ENCODE measurements around the gene PLEKHA7. TPM values are rescaled to one million over a fixed set of nuclear protein-coding genes. Genes with fewer than 3 reads are reported as not detected.

Gene PLEKHA7
- total RNA-seq, 1 donor from 2014 or later, result 18.2 TPM

DNA sequence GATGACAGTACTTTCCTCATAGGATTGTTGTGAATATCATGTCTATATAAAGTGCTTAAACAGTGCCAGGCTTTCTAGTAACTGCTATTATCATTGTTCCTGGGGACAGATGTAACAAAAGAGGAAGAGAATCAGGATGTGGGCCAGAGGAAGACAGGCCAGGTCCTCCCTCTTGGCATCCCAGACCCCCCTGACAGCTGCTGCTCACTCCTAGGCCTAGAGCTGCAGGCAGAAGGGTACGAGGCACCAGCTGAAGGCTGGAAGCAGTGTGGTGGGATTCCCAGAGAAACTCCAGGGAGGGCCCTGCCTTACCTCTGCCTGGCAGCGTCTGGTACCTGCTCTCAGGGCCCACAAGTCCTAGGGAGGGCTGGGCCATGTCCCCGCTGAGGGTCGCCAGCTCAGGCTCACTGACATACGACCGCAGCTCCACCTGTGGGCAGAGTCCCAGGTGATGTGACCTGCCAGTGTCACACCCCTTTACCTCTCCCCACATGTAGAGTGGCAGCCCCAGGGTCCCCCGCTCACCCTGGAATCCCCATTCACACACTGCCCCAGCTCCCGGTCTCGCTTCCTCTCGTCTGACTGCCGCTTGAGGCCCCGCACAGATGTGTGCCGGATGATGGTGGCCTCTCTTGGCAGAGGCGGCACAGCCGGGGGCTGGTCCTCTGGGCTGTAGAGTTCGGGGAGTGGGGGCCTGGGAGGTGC lies 223.6 kb downstream of the PLEKHA7 start:
- peaks cover 27% of the 10 kb centered on the region for H3K4me1 Mint-ChIP-seq
- no peaks in the 10 kb centered on the region for H3K9me3 Mint-ChIP-seq
- H3K27ac Mint-ChIP-seq (ENCODE audit: unreplicated experiment), result no peak overlapping the region
- peaks cover 1% of the 10 kb centered on the region for H3K27me3 Mint-ChIP-seq (ENCODE audit: low read depth)
- peaks cover 1% of the 10 kb centered on the region for H3K36me3 Mint-ChIP-seq (ENCODE audit: low read depth)
- TF ChIP-seq, protein P1, sequence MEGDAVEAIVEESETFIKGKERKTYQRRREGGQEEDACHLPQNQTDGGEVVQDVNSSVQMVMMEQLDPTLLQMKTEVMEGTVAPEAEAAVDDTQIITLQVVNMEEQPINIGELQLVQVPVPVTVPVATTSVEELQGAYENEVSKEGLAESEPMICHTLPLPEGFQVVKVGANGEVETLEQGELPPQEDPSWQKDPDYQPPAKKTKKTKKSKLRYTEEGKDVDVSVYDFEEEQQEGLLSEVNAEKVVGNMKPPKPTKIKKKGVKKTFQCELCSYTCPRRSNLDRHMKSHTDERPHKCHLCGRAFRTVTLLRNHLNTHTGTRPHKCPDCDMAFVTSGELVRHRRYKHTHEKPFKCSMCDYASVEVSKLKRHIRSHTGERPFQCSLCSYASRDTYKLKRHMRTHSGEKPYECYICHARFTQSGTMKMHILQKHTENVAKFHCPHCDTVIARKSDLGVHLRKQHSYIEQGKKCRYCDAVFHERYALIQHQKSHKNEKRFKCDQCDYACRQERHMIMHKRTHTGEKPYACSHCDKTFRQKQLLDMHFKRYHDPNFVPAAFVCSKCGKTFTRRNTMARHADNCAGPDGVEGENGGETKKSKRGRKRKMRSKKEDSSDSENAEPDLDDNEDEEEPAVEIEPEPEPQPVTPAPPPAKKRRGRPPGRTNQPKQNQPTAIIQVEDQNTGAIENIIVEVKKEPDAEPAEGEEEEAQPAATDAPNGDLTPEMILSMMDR (conservative IDR thresholded peaks at IDR 0.05), result no peak
- no peak for DNase-seq (ENCODE audit: low read depth, low spot score)
- no peak overlapping the region for H3K4me3 Mint-ChIP-seq

GRCh38 chr11:16789560-16790485 lies 224.4 kb downstream of the PLEKHA7 start:
- no peak overlapping the region for H3K27ac Mint-ChIP-seq (ENCODE audit: unreplicated experiment)
- peaks cover 29% of the 10 kb centered on the region for H3K4me1 Mint-ChIP-seq
- TF ChIP-seq, protein P1 (conservative IDR thresholded peaks at IDR 0.05), result no peak
- no peaks in the 10 kb centered on the region for H3K9me3 Mint-ChIP-seq
- peaks cover 3% of the 10 kb centered on the region for H3K27me3 Mint-ChIP-seq (ENCODE audit: low read depth)
- peaks cover 2% of the 10 kb centered on the region for H3K36me3 Mint-ChIP-seq (ENCODE audit: low read depth)
- DNase-seq (ENCODE audit: low read depth, low spot score), result no peak
- H3K4me3 Mint-ChIP-seq, result no peak overlapping the region

- TF ChIP-seq, protein P1 (conservative IDR thresholded peaks at IDR 0.05), result no peak
- Mint-ChIP-seq H3K4me1 (peaks cover 29% of the 10 kb centered on the region), H3K4me3 (no peak overlapping the region), H3K36me3 (ENCODE audit: low read depth) (peaks cover 2% of the 10 kb centered on the region), H3K9me3 (no peaks in the 10 kb centered on the region), H3K27me3 (ENCODE audit: low read depth) (peaks cover 3% of the 10 kb centered on the region), H3K27ac (ENCODE audit: unreplicated experiment) (no peak overlapping the region)
- DNase-seq (ENCODE audit: low read depth, low spot score), result no peak
These were observed 225.2 kb downstream of the PLEKHA7 start for GRCh38 chr11:16789063-16789420.

DNA sequence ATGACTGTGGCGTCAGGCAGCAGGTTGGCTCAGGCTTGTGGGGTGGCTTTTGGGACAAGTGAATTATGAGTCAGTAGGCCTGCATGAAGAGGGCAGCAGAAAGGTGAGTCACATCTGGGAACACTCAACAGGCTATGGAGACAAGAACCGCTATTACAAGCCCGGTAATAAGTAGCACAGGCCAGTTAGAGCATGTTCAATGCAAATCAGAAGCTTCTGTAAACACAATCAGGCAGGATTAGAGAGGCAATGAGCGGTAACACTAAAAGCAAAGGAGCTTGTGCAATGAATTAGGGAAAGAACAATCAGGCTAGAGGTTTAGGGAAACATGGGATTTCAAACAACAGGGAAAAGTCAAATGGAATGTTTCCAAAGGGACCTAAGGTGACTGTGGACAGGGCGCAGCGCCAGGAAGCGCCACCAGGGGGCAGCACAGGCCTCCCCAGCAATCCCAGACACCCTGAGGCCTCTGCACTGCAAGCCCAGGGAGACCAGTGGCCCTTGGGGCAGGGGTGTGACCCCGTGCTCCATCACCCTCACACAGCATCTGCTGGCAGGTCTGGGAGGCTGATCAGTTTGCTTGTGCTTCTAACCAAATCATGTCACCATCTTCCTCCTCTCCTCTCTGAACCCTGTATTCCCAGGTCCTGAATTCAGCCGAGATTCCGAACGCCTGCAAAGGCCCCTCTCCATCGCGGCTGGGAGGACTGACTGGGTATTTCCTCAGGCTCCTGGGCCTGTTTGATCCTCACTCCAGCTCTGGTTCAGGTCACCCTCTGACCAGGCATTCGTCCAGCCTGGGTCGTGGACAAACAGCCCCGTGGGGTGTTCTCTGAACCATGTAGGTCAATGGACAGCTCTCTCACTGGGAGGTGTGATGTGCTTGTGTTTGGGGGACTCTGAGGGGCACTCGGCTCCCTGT lies 225.8 kb downstream of the PLEKHA7 start:
- Mint-ChIP-seq H3K9me3 (no peaks in the 10 kb centered on the region), H3K36me3 (ENCODE audit: low read depth) (peaks cover 2% of the 10 kb centered on the region)
- peak; percentile 74 for DNase-seq (ENCODE audit: low read depth, low spot score)

More for the DNA sequence above, 225.8 kb downstream of the PLEKHA7 start:
- Mint-ChIP-seq H3K4me3 (no peak overlapping the region), H3K27me3 (ENCODE audit: low read depth) (peaks cover 3% of the 10 kb centered on the region), H3K4me1 (peaks cover 34% of the 10 kb centered on the region), H3K27ac (ENCODE audit: unreplicated experiment) (no peak overlapping the region)
- TF ChIP-seq, protein P1 (conservative IDR thresholded peaks at IDR 0.05), result peak; percentile 96
